HEK293 (cell line): ENCODE data around the gene AKIRIN1.

ENCODE experiments used
- ATF2 ChIP-seq: fragments of 450-650 bp; formaldehyde crosslinking; IDR thresholded peaks from 2 replicates; pipeline ENCODE4 v1.5.1; 2016; ENCODE audit warnings: missing biosample characterization, missing genetic modification characterization, low read depth
- KLF17 ChIP-seq: fragments of 450-650 bp; formaldehyde crosslinking; IDR thresholded peaks from 2 replicates; pipeline ENCODE4 v1.5.1; 2016; ENCODE audit warnings: missing biosample characterization, missing genetic modification characterization
- KLF9 ChIP-seq: fragments of 450-650 bp; formaldehyde crosslinking; IDR thresholded peaks from 2 replicates; pipeline ENCODE4 v1.5.1; 2016; ENCODE audit warnings: missing biosample characterization, missing genetic modification characterization, low read depth
- PRDM4 ChIP-seq: fragments of 450-650 bp; formaldehyde crosslinking; IDR thresholded peaks from 2 replicates; pipeline ENCODE4 v1.5.1; 2017; ENCODE audit warnings: missing biosample characterization, missing genetic modification characterization
- SP2 ChIP-seq: fragments of 450-650 bp; formaldehyde crosslinking; IDR thresholded peaks from 2 replicates; pipeline ENCODE4 v1.5.1; 2016; ENCODE audit warnings: missing biosample characterization, missing genetic modification characterization
- SP3 ChIP-seq: fragments of 450-650 bp; formaldehyde crosslinking; IDR thresholded peaks from 2 replicates; pipeline ENCODE4 v1.5.1; 2016; ENCODE audit warnings: missing biosample characterization, missing genetic modification characterization
- TRIM28 ChIP-seq: IDR thresholded peaks from 2 replicates; pipeline ENCODE4 v1.6.1; 2011; ENCODE audit warnings: low read length, control low read depth, borderline replicate concordance
- ZBTB11 ChIP-seq: fragments of 450-650 bp; formaldehyde crosslinking; conservative IDR thresholded peaks from 2 replicates; pipeline ENCODE4 v1.5.1; 2016; ENCODE audit warnings: low read depth, missing biosample characterization, missing genetic modification characterization
- ZBTB17 ChIP-seq: fragments of 450-650 bp; formaldehyde crosslinking; IDR thresholded peaks from 2 replicates; pipeline ENCODE4 v1.5.1; 2016; ENCODE audit warnings: missing biosample characterization, missing genetic modification characterization
- ZBTB20 ChIP-seq: fragments of 450-650 bp; formaldehyde crosslinking; IDR thresholded peaks from 2 replicates; pipeline ENCODE4 v1.5.1; 2016; ENCODE audit warnings: missing biosample characterization, missing genetic modification characterization
- ZBTB21 ChIP-seq: fragments of 450-650 bp; formaldehyde crosslinking; IDR thresholded peaks from 2 replicates; pipeline ENCODE4 v1.5.1; 2017; ENCODE audit warnings: missing biosample characterization, missing genetic modification characterization
- ZBTB8A ChIP-seq: fragments of 450-650 bp; formaldehyde crosslinking; IDR thresholded peaks from 2 replicates; pipeline ENCODE4 v1.5.1; 2016; ENCODE audit warnings: missing biosample characterization, missing genetic modification characterization
- ZFP69B ChIP-seq: fragments of 450-650 bp; formaldehyde crosslinking; IDR thresholded peaks from 2 replicates; pipeline ENCODE4 v1.5.1; 2016; ENCODE audit warnings: missing biosample characterization, missing genetic modification characterization
- ZNF2 ChIP-seq: fragments of 450-650 bp; formaldehyde crosslinking; IDR thresholded peaks from 2 replicates; pipeline ENCODE4 v1.5.1; 2016; ENCODE audit warnings: missing biosample characterization, missing genetic modification characterization
- ZNF324 ChIP-seq: fragments of 450-650 bp; formaldehyde crosslinking; IDR thresholded peaks from 2 replicates; pipeline ENCODE4 v1.5.1; 2016; ENCODE audit warnings: missing biosample characterization, missing genetic modification characterization
- ZNF350 ChIP-seq: fragments of 450-650 bp; formaldehyde crosslinking; IDR thresholded peaks from 2 replicates; pipeline ENCODE4 v1.5.0; 2017; ENCODE audit warnings: missing biosample characterization, mild to moderate bottlenecking, missing genetic modification characterization
- ZNF513 ChIP-seq: fragments of 450-650 bp; IDR thresholded peaks from 2 replicates; pipeline ENCODE4 v1.5.1; 2018; ENCODE audit warnings: missing biosample characterization, missing genetic modification characterization
- ZNF560 ChIP-seq: fragments of 450-650 bp; formaldehyde crosslinking; IDR thresholded peaks from 2 replicates; pipeline ENCODE4 v1.5.1; 2017; ENCODE audit warnings: missing biosample characterization, missing genetic modification characterization, borderline replicate concordance
- ZNF585B ChIP-seq: fragments of 450-650 bp; formaldehyde crosslinking; IDR thresholded peaks from 2 replicates; pipeline ENCODE4 v1.5.1; 2016; ENCODE audit warnings: missing biosample characterization, missing genetic modification characterization
- ZNF610 ChIP-seq: fragments of 450-650 bp; formaldehyde crosslinking; IDR thresholded peaks from 2 replicates; pipeline ENCODE4 v1.5.1; 2016; ENCODE audit warnings: missing biosample characterization, missing genetic modification characterization, borderline replicate concordance
- ZNF639 ChIP-seq: fragments of 450-650 bp; formaldehyde crosslinking; IDR thresholded peaks from 2 replicates; pipeline ENCODE4 v1.5.1; 2016; ENCODE audit warnings: missing biosample characterization, missing genetic modification characterization
- ZNF660 ChIP-seq: fragments of 450-650 bp; IDR thresholded peaks from 2 replicates; pipeline ENCODE4 v1.5.1; 2018; ENCODE audit warnings: missing biosample characterization, mild to moderate bottlenecking, missing genetic modification characterization
- ZSCAN30 ChIP-seq: fragments of 450-650 bp; IDR thresholded peaks from 2 replicates; pipeline ENCODE4 v1.5.1; 2018; ENCODE audit warnings: missing biosample characterization, mild to moderate bottlenecking, missing genetic modification characterization, moderate library complexity

AKIRIN1 gene

GRCh38 chr1:39026051-39026865 is 35.2 kb downstream of the AKIRIN1 start, which contains the start of gene NDUFS5 (continued):
- TF ChIP-seq ZBTB11 (peak; percentile 66; the same call in 1 of the 2 replicates), ZBTB21 (tag by site-specific recombination) (peak; percentile 83), ZBTB20 (peak; percentile 45; the same call in 1 of the 2 replicates), ZBTB17 (peak; percentile 84), ZNF513 (peak; percentile 67), ZNF610 (tag by site-specific recombination) (peak; percentile 43), SP2 (tag by site-specific recombination) (0 out of 2 replicates have a peak, but pooled peaks have one; percentile 24), ZNF585B (tag by site-specific recombination) (no peak), ZSCAN30 (tag by site-specific recombination) (peak; percentile 59; the same call in 1 of the 2 replicates), KLF17 (tag by site-specific recombination) (peak; percentile 57), TRIM28 (peak; percentile 85; the same call in 1 of the 2 replicates), SP3 (tag by site-specific recombination) (peak; percentile 36; the same call in 1 of the 2 replicates), ZFP69B (no peak; the same call in 1 of the 2 replicates), ZNF660 (tag by site-specific recombination) (0 out of 2 replicates have a peak, but pooled peaks have one; percentile 85), KLF9 (tag by site-specific recombination) (peak; percentile 15; the same call in 1 of the 2 replicates), ATF2 (tag by site-specific recombination) (peak; percentile 90), ZNF350 (no peak), ZNF2 (tag by site-specific recombination) (0 out of 2 replicates have a peak, but pooled peaks have one; percentile 57), ZNF324 (peak; percentile 23; the same call in 1 of the 2 replicates), PRDM4 (peak; percentile 37; the same call in 1 of the 2 replicates), ZBTB8A (tag by site-specific recombination) (peak; percentile 66), ZNF639 (tag by site-specific recombination) (0 out of 2 replicates have a peak, but pooled peaks have one; percentile 32), ZNF560 (tag by site-specific recombination) (no peak)
